ENCODE measurements around the gene SRSF10. TPM values are rescaled to one million over a fixed set of nuclear protein-coding genes. Genes with fewer than 3 reads are reported as not detected.

SRSF10 gene
- total RNA-seq (77.4 TPM), polyA plus RNA-seq (ENCODE audit: insufficient read depth in 1 of 8, insufficient read length in 8 of 8, low replicate concordance in 1 of 8) (100 to 1,000 TPM in 6 of 8 donors, 10 to 100 TPM in 2; 92.8 to 141 (median 111) TPM)
- long read RNA-seq, donor 1, transcript SRSF10-212 (3 exons, 790 nt): major isoform, 6 of 16 reads
- long read RNA-seq, donor 1, partial matches to known transcripts: 0 of 16 reads
- long read RNA-seq, donor 1, other reads (novel, unspliced or antisense): 7 of 16 reads
- long read RNA-seq, donor 2, partial matches to known transcripts: 0 of 1 reads
- long read RNA-seq, donor 2, other reads (novel, unspliced or antisense): 0 of 1 reads
- long read RNA-seq, donor 3, transcript SRSF10-212 (3 exons, 790 nt): major isoform, 7 of 24 reads
- long read RNA-seq, donor 3, partial matches to known transcripts: 9 of 24 reads
- long read RNA-seq, donor 3, other reads (novel, unspliced or antisense): 7 of 24 reads
- long read RNA-seq, donor 4, transcript SRSF10-212 (3 exons, 790 nt): major isoform, 5 of 12 reads
- long read RNA-seq, donor 4, partial matches to known transcripts: 0 of 12 reads
- long read RNA-seq, donor 4, other reads (novel, unspliced or antisense): 7 of 12 reads
- long read RNA-seq, donor 5, transcript SRSF10-212 (3 exons, 790 nt): major isoform, 5 of 43 reads
- long read RNA-seq, donor 5, partial matches to known transcripts: 19 of 43 reads
- long read RNA-seq, donor 5, other reads (novel, unspliced or antisense): 19 of 43 reads
- long read RNA-seq, donor 6, transcript SRSF10-212 (3 exons, 790 nt): major isoform, 12 of 36 reads
- long read RNA-seq, donor 6, partial matches to known transcripts: 0 of 36 reads
- long read RNA-seq, donor 6, other reads (novel, unspliced or antisense): 22 of 36 reads
- long read RNA-seq, donor 7, partial matches to known transcripts: 0 of 22 reads
- long read RNA-seq, donor 7, other reads (novel, unspliced or antisense): 15 of 22 reads
- long read RNA-seq, donor 8, transcript SRSF10-212 (3 exons, 790 nt): major isoform, 5 of 17 reads
- long read RNA-seq, donor 8, partial matches to known transcripts: 0 of 17 reads
- long read RNA-seq, donor 8, other reads (novel, unspliced or antisense): 10 of 17 reads
- long read RNA-seq, donor 9, partial matches to known transcripts: 7 of 13 reads
- long read RNA-seq, donor 9, other reads (novel, unspliced or antisense): 0 of 13 reads
- long read RNA-seq, donor 10, transcript SRSF10-212 (3 exons, 790 nt): major isoform, 9 of 31 reads
- long read RNA-seq, donor 10, partial matches to known transcripts: 13 of 31 reads
- long read RNA-seq, donor 10, other reads (novel, unspliced or antisense): 7 of 31 reads
- long read RNA-seq, donor 11, partial matches to known transcripts: 10 of 13 reads
- long read RNA-seq, donor 11, other reads (novel, unspliced or antisense): 0 of 13 reads

DNA sequence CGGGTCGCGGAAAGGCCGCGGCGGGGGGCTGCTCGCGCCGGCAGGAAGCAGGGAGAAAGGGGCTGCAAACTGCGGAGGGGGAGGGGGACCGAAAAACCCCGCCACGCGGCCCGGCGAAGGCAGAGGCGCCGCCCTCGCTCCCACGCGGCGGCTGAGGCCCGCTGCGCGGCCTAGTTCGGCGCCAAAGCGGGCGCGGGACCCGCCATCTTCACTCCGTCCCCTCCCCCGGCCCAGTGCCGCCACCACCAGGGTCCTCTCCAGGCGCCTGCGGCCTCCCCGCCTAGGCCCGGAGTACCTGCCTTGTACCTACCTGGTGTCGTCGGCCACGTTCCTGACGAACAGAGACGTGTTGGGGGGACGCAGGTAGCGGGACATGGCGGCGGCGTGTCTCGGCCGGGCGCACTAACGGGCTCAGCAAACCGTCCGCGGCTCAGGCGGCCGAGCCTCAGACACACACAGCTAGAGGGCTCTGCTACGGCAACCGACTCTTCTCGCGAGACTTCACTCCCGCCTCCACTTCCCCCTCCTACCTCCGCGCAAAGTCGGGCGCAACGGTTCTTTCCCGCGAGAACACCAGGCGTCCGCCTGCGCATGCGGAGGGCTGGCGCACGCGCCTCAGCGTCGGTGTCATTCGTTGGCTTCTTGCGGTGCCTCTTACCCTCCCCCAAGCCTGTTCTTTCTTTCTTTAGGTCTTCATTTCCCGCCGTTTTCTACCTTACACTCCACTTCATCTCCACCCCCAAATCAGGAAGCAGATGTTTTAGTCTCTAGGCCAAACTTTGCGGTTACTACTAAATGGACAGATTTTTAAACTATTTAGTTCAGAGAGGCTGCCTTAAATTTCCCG, at the start of gene SRSF10:
Gene SRSF10, minus strand, starts transcription at position 447 of the 847 bp plus-strand sequence. Its CDS starts 72 bp downstream, at position 375.
- H3K4me3 ChIP-seq (ENCODE audit: low read length): peak within 1 kb of the TSS; percentile 90
- no peaks in the 10 kb centered on the region for H3K9me3 ChIP-seq (replicated peaks; ENCODE audit: control insufficient read depth, low read depth, low read length)
- WGBS (ENCODE audit: insufficient coverage): under 1% methylated on average over 76 of the region's 84 CpGs
- H3K4me1 ChIP-seq (ENCODE audit: control insufficient read depth, insufficient read depth, low read length): peaks cover 16% of the 10 kb centered on the region
- H3K27me3 ChIP-seq (ENCODE audit: control insufficient read depth, insufficient read depth, low read length): no peaks in the 10 kb centered on the region
- peak within 1 kb of the TSS; percentile 99 for H3K27ac ChIP-seq (ENCODE audit: low read length)
- peaks cover 15% of the 10 kb centered on the region for H3K36me3 ChIP-seq (ENCODE audit: control insufficient read depth, insufficient read depth, low read length)
- peak; percentile 99 for DNase-seq

DNA sequence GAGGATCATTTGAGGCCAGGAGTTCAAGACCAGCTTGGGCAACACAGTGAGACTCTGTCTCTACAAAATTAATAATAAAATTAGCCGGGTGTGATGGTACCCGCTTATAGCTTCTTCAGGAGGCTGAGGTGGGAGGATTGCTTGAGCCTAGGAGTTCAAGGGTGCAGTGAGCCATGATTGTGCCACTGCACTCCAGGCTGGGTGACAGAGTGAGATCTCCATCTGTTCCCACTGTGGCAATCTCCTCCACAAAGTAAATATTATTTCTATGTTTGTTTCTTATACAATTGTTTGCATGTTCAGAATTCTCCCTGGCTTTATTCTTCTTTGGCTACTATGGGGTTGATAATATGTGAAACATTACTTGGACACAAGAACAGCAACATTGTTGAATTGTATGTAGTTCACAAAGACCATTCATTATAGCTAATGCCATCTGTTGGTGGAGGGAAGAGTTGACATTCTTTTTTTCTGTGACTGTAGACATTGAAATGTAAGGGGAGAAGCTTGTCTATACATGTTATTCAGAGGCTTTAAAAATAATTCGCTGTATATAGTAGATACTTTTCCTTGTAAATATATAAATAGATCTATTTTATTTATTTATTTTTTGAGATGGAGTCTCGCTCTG, 47.8 kb upstream of the SRSF10 start:
- Histone ChIP-seq H3K9me3 (replicated peaks; ENCODE audit: control insufficient read depth, low read depth, low read length) (no peaks in the 10 kb centered on the region), H3K4me3 (ENCODE audit: low read length) (no peak overlapping the region), H3K4me1 (ENCODE audit: control insufficient read depth, insufficient read depth, low read length) (no peaks in the 10 kb centered on the region), H3K36me3 (ENCODE audit: control insufficient read depth, insufficient read depth, low read length) (no peaks in the 10 kb centered on the region), H3K27ac (ENCODE audit: low read length) (no peak overlapping the region), H3K27me3 (ENCODE audit: control insufficient read depth, insufficient read depth, low read length) (no peaks in the 10 kb centered on the region)
- peak; percentile 86 for DNase-seq
- no CpG with 5 or more reads among the region's 4 CpGs for WGBS (ENCODE audit: insufficient coverage)

DNA sequence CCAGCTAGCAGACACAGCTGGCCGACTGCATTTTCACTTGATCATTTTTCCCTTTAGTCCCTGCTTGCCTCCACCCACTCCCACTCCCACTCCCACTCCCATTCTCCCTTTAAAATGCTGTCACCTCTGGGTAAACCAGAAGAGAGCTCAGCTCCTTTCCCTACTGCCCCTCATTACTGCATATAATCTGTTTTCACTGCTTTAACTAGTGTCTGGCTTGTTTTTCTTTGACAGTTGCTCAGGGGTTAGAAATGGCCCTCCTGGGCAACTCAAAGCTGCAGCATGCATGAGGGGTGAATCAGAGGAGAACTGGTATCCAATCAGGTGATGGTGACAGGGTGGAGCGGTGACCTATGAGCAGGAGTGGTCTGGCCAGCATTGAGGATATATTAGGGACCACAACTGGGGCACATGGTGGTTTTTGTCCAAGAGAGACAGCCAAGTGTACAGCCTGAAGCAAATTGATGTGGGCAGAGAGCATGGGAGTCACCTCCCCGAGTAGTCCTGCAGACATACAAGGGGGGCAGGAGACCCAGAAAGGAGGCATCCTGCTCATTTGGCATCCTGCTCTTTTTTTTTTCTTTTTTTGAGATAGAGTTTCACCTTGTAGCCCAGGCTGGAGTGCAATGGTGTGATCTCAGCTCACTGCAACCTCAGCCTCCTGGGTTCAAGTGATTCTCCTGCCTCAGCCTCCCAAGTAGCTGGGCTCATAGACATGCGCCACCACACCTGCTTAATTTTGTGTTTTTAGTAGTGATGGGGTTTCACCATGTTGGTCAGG, 42.6 kb upstream of the SRSF10 start:
- no peak for DNase-seq
- Histone ChIP-seq H3K4me1 (ENCODE audit: control insufficient read depth, insufficient read depth, low read length) (peaks cover 20% of the 10 kb centered on the region), H3K27me3 (ENCODE audit: control insufficient read depth, insufficient read depth, low read length) (no peaks in the 10 kb centered on the region), H3K36me3 (ENCODE audit: control insufficient read depth, insufficient read depth, low read length) (no peaks in the 10 kb centered on the region), H3K27ac (ENCODE audit: low read length) (no peak overlapping the region), H3K4me3 (ENCODE audit: low read length) (no peak overlapping the region), H3K9me3 (replicated peaks; ENCODE audit: control insufficient read depth, low read depth, low read length) (no peaks in the 10 kb centered on the region)
- 64% methylated on average over 3 of the region's 4 CpGs for WGBS (ENCODE audit: insufficient coverage)

DNA sequence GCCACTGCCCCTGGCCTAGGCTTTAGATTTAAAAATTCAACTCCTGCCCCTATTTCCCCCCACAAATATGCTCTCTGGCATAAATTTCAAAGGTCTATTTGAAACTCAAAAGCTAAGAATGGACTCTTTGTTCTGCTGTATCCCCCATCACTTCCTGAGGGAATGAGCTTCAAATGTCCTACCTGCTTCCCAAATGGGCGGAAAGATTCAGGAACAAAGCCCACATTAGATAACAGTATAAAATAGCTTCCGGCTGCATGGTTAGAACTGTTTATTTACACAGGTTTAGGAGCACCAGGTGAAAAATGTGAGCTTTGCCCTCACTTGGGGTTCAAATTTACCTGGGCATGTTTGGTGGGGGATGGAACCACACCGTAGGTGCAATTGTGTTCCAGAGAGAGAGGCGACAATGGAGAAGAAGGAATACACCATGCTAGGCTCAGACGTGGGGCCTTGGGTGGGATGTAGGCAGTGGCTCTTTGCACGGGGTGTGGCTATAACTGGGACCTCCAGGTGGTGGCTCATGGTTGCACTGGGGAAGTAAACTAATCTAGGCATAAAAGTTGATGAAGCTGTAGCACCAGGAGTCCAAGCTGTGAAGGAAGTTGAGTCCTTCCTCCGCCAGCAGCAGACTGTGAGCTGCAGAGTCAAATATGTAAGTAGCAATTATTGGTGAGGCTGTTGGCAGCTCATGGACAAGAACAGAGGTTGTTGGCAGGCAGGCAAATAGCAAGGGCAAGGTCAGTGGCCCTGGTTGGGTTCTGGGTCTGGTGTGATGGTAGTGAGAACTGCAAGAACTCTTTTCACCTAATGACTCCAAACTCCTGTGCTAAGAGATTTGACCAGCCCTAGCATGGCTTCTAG, 41.5 kb upstream of the SRSF10 start:
- H3K9me3 ChIP-seq (replicated peaks; ENCODE audit: control insufficient read depth, low read depth, low read length): no peaks in the 10 kb centered on the region
- H3K4me3 ChIP-seq (ENCODE audit: low read length): no peak overlapping the region
- no peak overlapping the region for H3K27ac ChIP-seq (ENCODE audit: low read length)
- 75% methylated on average over 5 of the region's 7 CpGs for WGBS (ENCODE audit: insufficient coverage)
- H3K27me3 ChIP-seq (ENCODE audit: control insufficient read depth, insufficient read depth, low read length): no peaks in the 10 kb centered on the region
- no peak for DNase-seq
- H3K4me1 ChIP-seq (ENCODE audit: control insufficient read depth, insufficient read depth, low read length): peaks cover 21% of the 10 kb centered on the region
- no peaks in the 10 kb centered on the region for H3K36me3 ChIP-seq (ENCODE audit: control insufficient read depth, insufficient read depth, low read length)

DNA sequence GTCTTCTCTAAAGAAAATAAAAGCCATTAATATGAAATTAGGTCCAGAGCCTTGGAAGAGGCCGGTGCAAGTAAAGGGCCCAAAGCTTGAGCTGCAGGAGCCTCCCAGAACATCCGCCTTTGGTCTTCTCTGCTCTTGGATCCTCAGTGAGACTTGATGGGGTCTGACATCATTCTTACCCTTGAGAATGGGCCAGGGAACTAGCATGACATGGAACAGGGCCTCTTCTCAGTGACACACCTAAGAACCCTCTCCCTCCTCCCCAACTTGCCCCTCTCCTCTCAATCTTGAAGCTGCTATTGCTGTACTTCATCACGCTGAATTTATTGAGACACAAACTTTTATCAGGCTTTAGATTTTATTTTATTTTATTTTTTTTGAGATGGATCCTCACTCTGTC, 40.3 kb upstream of the SRSF10 start:
- Histone ChIP-seq H3K27me3 (ENCODE audit: control insufficient read depth, insufficient read depth, low read length) (no peaks in the 10 kb centered on the region), H3K36me3 (ENCODE audit: control insufficient read depth, insufficient read depth, low read length) (no peaks in the 10 kb centered on the region), H3K9me3 (replicated peaks; ENCODE audit: control insufficient read depth, low read depth, low read length) (no peaks in the 10 kb centered on the region), H3K4me3 (ENCODE audit: low read length) (no peak overlapping the region), H3K27ac (ENCODE audit: low read length) (no peak overlapping the region), H3K4me1 (ENCODE audit: control insufficient read depth, insufficient read depth, low read length) (peaks cover 24% of the 10 kb centered on the region)
- peak; percentile 38 for DNase-seq
- WGBS (ENCODE audit: insufficient coverage): 72% methylated on average over 2 of the region's 3 CpGs

DNA sequence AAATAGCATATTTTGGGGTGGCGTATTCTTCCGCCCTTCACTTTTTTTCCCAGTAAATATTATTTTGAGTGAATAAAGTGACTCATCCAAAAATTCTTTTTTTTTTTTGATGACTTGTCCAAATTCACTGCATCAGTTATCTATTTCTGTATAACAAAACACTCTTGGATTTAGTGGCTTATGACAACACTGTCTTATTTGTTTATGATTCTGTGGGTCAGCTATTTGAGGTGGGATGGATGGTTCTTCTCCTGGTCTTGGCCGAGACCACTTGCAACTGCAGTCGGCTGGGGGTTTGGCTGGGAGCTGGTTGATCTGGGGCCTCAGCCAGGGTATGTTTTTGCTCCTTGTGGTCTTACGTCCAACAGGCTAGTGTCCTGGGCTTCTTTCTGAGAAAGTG, 39.9 kb upstream of the SRSF10 start:
- peaks cover 24% of the 10 kb centered on the region for H3K4me1 ChIP-seq (ENCODE audit: control insufficient read depth, insufficient read depth, low read length)
- WGBS (ENCODE audit: insufficient coverage): 28% methylated on average over 3 of the region's 5 CpGs
- no peaks in the 10 kb centered on the region for H3K27me3 ChIP-seq (ENCODE audit: control insufficient read depth, insufficient read depth, low read length)
- no peak overlapping the region for H3K4me3 ChIP-seq (ENCODE audit: low read length)
- H3K36me3 ChIP-seq (ENCODE audit: control insufficient read depth, insufficient read depth, low read length): no peaks in the 10 kb centered on the region
- DNase-seq: peak; percentile 66
- peak overlapping the region; percentile 8 for H3K27ac ChIP-seq (ENCODE audit: low read length)
- H3K9me3 ChIP-seq (replicated peaks; ENCODE audit: control insufficient read depth, low read depth, low read length): no peaks in the 10 kb centered on the region

DNA sequence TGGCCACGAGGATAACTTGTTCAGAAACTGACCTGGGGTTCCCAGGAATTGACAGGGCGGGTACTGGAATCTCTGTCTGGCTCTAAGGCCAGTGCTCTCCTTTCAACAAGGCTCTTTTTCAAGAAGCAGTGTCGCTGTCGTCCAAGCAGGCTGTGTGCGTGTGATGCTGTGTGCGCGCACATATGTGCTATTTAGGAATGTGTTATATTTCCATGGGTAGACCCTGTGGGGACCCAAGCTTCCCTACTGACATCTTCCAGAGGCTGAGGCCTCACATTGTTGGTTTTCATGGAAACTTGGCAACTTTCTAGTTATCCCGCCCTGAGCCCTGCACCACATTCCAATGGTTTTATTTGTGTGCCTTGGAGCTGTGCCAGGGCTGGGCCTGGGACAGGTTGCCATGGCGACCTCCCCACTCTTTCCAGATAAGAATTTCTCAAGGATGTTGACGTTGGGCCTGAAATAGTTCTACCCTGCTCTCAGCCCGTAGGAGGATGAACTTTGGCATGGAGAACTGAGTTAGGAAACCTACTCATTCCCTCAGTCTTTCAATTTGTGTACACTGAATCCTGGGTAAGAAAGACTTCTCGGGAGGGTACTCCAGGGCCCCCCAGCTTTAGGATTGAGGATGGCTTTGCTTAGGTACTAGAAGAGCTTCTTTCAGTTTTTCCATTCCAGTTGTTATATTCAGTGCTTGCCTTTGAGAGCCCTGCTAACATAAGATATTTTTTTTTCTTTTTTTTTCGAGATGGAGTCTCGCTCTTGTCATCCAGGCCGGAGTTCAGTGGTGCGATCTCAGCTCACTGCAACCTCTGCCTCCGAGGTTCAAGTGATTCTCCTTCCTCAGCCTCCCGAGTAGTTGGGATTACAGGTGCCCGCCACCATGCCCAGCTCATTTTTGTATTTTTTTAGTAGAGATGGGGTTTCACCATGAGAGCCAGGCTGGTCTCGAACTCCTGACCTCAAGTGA, 38.8 kb upstream of the SRSF10 start:
- no peaks in the 10 kb centered on the region for H3K27me3 ChIP-seq (ENCODE audit: control insufficient read depth, insufficient read depth, low read length)
- no peaks in the 10 kb centered on the region for H3K36me3 ChIP-seq (ENCODE audit: control insufficient read depth, insufficient read depth, low read length)
- H3K4me3 ChIP-seq (ENCODE audit: low read length): no peak overlapping the region
- H3K27ac ChIP-seq (ENCODE audit: low read length): peak overlapping the region; percentile 97
- H3K9me3 ChIP-seq (replicated peaks; ENCODE audit: control insufficient read depth, low read depth, low read length): no peaks in the 10 kb centered on the region
- DNase-seq: peak; percentile 98
- H3K4me1 ChIP-seq (ENCODE audit: control insufficient read depth, insufficient read depth, low read length): peaks cover 24% of the 10 kb centered on the region
- 35% methylated on average over 2 of the region's 20 CpGs for WGBS (ENCODE audit: insufficient coverage)

Data from muscle of leg (tissue), 16 donors.